K562 (cell line): ENCODE results near the gene OR10A7. TPM values are rescaled to one million over a fixed set of nuclear protein-coding genes. Genes with fewer than 3 reads are reported as not detected.

Experiments
- ARID1B ChIP-seq: fragments of 450-650 bp; IDR thresholded peaks from 2 replicates; pipeline ENCODE4 v1.6.1; 2016; ENCODE audit warnings: antibody characterized with exemption, mild to moderate bottlenecking, inconsistent platforms
- BCOR ChIP-seq: fragments of 450-650 bp; IDR thresholded peaks from 2 replicates; pipeline ENCODE4 v1.6.1; 2016
- KLF10 ChIP-seq: fragments of 250-450 bp; sonication (Bioruptor Pico); IDR thresholded peaks from 2 replicates; pipeline ENCODE4 v1.6.1; 2021; ENCODE audit warnings: matching md5 sums
- NR0B1 ChIP-seq: fragments of 450-650 bp; IDR thresholded peaks from one replicate; pipeline ENCODE4 v1.6.1; 2018; ENCODE audit warnings: mild to moderate bottlenecking, moderate library complexity; ENCODE audit not compliant: partially characterized antibody
- SMARCE1 ChIP-seq: fragments of 450-650 bp; IDR thresholded peaks from 2 replicates; pipeline ENCODE4 v1.7.1; 2016; ENCODE audit warnings: mild to moderate bottlenecking
- ZBED1 ChIP-seq: IDR thresholded peaks from 2 replicates; pipeline ENCODE4 v1.6.1; 2014
- ZNF584 ChIP-seq: fragments of 200-800 bp; sonication (Bioruptor generic); IDR thresholded peaks from 2 replicates; pipeline ENCODE4 v1.6.1; 2016; ENCODE audit warnings: low read depth, mild to moderate bottlenecking, missing genetic modification characterization, missing compliant biosample characterization
- ZNF609 ChIP-seq: sonication (generic); formaldehyde crosslinking; IDR thresholded peaks from 2 replicates; pipeline ENCODE4 v1.8.1; 2023; ENCODE audit warnings: missing genetic modification reagents, mild to moderate bottlenecking, borderline replicate concordance
- polyA plus RNA-seq, 8 experiments: library from polyadenylated mRNA; depleted of rRNA in 4 of 8; stranded (reverse) in 5 of 8; unstranded in 3 of 8; fragments of >200 nt; fragmentation: Nextera tagmentation in 2 of 8; fragmentation: Illumina TruSeq in 1 of 8; extraction: Ambion mirVana in 2 of 8; extraction: Trizol in 1 of 8; gene quantifications; 2 replicates each; pipeline versions ENCODE4 v1.2.1 to v1.2.3, GENCODE V29; 2011 to 2014; ENCODE audit warnings: inconsistent platforms in 1 of 8, missing spikeins in 1 of 8
- total RNA-seq, 7 experiments: library from RNA; depleted of rRNA in 6 of 7; stranded (reverse); fragments of >200 nt in 6 of 7; fragmentation: Illumina TruSeq in 2 of 7; extraction: Trizol in 2 of 7; gene quantifications; 2 replicates each; pipeline versions ENCODE4 v1.2.1 to v1.2.3, GENCODE V29; 2011 to 2021; ENCODE audit warnings: low replicate concordance in 1 of 7

OR10A7 gene
- total and polyA plus RNA-seq, 9 of the 15 experiments (the other 6 are each of a cell fraction or from before 2014, with no cell fraction given): not detected

- TF ChIP-seq ZNF609 (CRISPR knock-in tag) (no peak), BCOR (no peak), NR0B1 (no peak), KLF10 (no peak), ZBED1 (no peak), ARID1B (no peak), SMARCE1 (no peak), ZNF584 (CRISPR knock-in tag) (no peak)
Observed at GRCh38 chr12:55244309-55244708, 23.5 kb downstream of the OR10A7 start, which contains the start of gene OR6C74 (continued).
